HG03571 (cell line): Measurements from ENCODE around the gene ATP1B3.
"Not testable (repeated sequence)": the region's sequence is repeated elsewhere in the genome, so short reads cannot be mapped to it uniquely, and the experiment has no call there.

Source experiments
- ATAC-seq: cut with Tn5 transposase; IDR thresholded peaks from one replicate; pipeline ENCODE4 v1.9.1; 2021; ENCODE audit not compliant: unreplicated experiment

The ATP1B3 gene

DNA sequence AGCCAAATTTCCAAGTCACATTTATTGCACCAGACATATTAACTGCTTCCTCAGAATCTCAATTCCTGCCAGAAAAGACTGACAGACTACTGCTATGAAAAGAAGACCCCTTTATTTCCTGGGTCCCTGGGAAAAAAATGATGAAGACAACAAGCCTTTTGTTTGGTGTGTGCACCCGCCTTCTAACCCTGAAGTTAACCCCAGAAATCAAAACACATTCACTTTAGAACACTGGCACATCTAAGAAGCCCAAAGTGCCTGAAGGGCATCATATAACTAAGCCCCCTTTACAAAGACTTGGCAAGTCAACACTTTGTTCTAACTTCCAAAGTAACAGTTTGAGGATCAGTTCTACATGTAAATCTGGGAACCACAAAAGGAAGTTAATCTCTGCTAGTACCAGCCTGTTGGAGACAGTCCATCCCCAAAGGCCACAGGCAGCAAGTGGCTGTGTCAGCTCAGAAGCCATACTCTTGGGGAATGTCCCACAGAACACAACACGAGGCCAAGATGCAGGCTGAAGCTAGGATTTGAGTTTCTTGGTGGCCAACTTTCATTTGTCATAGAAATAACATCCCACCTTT, 16.3 kb upstream of the ATP1B3 start:
- ATAC-seq: no peak

DNA sequence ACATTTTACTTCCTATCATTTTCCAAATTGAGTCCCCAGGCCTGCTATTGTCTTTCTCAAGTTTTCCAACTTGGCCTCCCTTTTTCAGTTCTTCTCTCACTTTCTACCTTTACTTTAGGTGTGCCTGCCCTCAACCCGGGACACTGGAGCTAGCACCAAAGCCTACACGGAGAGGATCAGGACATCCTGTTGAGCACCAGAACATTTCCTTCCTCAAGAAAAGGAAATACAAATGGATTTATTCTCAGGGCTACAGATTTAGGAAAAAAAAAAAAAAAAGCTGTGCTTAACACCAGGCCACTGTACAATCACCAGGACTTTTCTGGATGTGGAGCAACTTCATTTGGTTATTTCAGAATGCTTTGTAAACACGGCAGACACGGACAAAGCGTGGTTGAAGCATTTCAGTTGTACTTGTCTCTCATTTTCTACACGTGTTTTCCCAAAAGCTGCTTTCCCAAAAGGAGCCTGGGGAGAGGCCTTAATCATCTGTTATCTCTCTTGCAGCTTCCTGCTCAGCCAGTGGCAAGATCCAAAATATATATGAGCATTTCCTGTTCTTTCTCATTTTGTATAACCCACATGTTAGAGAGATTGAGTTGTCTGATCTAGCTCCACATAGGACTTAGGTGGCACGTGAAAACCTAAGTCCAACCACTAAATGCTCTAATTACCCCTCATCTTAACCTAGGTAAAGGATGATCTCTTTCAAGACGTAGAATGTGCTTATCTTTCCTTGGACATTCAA, 15.5 kb upstream of the ATP1B3 start:
- ATAC-seq: no peak

DNA sequence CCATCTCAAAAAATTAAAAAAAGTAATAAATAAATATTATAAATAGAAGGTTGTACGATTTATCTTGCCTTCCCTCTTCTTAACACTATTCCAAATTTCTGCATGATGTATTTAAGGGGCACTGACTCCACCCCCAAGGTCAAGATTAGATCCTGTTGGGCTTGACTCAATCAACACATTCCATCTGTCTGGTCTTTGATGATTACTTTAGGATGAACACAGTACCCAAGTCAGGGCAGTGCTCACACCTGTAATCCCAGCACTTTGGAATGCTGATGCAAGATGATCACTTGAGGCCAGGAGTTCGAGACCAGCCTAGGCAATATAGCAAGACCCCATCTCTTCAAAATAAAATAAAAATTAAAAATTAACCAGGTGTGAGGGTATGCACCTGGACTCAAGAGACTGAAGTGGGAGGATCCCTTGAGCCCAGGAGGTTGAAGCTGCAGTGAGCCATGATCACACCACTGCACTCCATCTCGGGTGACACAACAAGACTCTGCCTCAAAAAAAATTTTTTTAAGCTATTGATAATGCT, 14.1 kb upstream of the ATP1B3 start:
- ATAC-seq: no peak

DNA sequence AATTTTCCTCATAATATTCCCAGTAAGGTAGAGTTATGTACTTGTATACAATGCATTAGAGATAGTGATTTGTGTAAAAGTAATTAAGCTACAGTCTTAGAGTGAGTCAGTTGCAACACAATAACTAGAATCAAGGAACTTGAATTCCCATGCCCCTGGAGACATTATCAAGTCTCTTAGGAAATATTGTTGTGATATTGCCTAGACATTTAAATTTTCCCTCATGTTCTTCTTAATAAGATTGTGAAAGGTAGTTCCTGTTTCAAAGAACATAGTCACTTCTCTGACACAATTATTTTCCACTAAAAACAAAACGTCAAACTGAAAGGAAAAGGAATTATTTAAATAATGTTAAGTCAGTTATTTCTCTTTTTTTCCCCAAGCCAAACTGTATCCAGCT, 13.0 kb upstream of the ATP1B3 start:
- no peak for ATAC-seq

GRCh38 chr3:141864281-141864970, 12.0 kb upstream of the ATP1B3 start:
- no peak for ATAC-seq

DNA sequence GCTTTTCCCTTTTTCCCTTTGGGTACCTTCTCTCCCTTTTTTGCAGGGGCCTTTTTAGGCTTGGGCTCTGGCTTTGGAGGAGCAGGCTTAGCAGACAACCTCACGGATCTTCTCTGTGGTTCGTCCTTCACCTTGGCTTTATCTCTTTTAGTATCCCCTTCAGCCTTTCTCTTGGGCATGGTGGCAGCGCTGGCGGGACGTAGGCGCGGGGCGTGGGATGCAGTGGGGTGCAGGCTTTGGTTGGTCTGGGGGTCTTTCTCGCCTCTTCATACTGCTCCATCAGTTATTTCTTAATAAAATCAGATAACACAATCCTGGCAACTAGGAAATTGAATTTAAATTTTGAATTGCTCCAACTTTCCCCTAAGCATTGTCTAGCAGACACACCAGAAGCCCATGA, 11.3 kb upstream of the ATP1B3 start:
- no peak for ATAC-seq

DNA sequence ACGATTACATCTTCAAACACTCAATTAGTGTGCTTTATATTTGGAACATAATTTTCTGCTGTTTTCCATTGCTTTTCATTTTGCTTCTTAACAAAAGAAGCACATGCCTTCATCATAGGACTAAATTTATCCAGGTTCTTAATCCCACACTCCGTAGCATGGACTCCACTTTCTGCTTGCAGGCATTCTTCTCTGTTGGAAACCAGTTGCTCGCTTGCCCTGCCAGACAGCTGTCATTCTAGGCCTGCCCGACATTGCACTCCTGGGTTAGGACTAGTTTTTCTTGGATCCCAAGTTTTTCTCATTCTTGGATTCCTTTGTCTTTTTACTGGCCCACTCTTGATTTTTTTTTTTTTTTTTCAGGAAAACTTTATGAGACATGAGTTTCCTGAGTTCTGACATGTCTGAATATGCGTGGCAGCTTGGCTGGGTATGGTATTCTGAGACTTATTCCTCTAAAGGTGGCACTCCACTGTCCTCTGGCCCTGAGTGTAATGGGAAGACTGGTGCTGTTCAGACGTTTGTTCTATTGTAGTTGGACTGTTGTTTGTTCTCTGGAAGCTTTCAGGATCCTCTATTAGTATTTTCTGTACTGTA, 6.3 kb upstream of the ATP1B3 start:
- ATAC-seq: no peak

DNA sequence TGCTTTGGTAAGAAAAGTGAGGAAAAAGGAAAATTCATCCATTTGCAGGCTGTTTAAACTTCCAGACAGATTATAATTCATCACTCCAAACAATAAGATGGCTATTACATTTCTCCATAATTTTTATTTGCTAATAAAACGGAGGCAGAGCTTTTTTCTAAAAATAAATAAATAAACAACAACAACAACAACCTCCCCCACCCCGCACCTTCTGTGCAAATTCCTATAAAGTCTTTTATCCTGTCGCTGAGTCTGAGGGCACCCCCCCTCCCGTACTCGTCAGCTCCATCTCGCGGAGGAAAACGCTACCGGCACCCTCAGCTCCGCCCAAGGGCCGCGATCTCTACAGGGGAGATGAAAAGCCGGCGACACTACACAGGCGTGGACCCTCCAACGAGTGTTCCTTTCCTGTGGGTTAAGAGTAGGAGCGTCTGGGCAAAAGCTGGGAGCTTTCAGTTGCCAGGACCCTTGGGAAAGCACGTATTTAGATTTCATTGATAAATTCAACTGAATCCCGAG, 1.0 kb upstream of the ATP1B3 start:
- peak; percentile 41 for ATAC-seq

DNA sequence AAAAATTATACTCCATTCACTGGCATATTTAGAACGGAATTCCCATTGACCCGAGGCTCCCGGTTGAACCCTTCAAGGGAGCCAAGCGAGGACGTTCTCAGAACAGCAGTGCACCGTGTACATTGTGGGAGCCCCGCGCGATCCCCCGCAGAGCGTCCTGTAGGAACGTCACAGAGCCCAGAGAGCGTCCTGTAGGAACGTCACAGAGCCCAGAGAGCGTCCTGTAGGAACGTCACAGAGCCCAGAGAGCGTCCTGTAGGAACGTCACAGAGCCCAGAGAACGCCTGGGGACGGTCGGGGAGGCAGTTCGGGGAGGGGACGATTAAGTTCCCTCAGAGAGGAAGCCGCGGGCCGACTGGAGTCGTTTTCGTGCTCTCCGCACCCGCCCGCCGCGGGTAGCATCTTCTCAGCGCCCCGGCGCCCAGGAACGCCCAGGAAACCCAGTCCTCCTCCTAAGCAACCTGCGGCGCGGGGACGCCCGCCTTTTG, 506 bp upstream of the ATP1B3 start:
- peak; percentile 46 for ATAC-seq

GRCh38 chr3:141876891-141877621, 613 bp downstream of the ATP1B3 start:
- peak; percentile 17 for ATAC-seq

DNA sequence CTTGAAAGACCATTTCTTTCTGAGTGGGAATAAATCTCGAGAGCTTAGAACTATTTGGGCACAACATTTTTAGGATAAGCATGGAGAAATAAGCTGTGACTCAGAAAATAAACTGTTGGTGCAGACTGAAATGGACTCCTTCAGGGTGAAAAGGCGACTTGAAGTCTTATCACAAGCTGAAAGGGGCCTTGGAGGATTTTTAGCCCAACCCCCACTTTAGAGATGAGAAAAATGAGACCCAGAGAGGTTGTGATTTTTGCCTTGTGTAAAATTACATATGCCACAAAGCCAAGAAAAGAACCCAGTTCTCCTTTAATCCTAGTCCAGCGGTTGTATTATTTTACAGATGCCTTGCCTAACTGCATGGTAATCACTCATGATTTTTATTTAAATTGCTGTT, 1.5 kb downstream of the ATP1B3 start:
- ATAC-seq: no peak

GRCh38 chr3:141878326-141878725, 1.9 kb downstream of the ATP1B3 start:
- ATAC-seq: no peak

- ATAC-seq: no peak
These were observed 2.4 kb downstream of the ATP1B3 start for GRCh38 chr3:141878817-141879216.

DNA sequence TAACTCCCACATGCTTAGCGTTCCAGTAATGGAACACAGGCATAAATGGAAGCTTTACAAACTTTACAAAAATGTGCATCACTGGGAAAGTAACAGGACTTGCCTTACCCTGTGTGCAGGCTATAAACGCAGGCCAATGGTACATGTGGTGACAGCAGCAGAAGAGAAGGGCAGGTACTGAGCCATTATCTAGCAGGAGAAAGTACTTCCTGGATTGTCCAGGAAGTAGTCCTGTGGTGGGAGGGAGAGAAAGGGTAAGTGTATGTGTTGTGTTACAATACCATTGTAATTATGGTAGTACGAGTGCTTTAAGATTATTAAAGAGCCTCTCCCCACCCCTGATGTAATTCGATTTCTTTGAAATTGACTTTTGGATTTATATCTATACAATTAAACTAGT, 5.3 kb downstream of the ATP1B3 start:
- ATAC-seq: no peak

DNA sequence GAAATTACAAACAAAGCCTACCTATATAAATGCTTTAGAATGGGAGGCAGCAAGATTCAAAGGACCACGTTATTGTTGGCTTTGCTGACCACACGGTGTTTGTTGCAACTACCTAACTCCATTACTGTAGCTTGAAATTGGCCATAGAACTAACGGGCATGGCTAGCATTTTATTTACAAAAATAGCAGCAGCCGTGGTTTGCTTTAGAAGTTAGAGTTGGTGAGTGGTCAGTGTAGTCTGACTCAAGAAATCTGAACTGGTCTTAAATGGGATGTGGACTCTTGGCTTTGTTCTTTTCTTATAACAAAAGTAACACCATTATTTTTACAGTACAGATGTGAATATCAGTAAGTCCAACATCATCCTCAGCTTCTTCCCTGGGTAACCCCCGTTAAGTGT, 10.6 kb downstream of the ATP1B3 start:
- no peak for ATAC-seq

DNA sequence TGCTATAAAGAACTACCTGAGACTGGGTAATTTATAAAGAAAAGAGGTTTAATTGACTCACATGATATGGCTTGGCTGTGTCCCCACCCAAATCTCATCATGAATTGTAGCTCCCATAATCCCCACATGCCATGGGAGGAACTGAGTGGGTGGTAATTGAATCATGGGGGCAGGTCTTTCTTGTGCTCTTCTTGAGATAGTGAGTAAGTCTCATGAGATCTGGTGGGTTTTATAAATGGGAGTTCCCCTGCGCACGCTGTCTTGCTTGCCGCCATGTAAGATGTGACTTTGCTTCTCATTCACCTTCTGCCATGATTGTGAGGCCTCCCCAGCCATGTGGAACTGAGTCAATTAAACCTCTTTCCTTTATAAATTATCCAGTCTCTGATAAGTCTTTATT, 12.1 kb downstream of the ATP1B3 start:
- not testable (repeated sequence) for ATAC-seq

DNA sequence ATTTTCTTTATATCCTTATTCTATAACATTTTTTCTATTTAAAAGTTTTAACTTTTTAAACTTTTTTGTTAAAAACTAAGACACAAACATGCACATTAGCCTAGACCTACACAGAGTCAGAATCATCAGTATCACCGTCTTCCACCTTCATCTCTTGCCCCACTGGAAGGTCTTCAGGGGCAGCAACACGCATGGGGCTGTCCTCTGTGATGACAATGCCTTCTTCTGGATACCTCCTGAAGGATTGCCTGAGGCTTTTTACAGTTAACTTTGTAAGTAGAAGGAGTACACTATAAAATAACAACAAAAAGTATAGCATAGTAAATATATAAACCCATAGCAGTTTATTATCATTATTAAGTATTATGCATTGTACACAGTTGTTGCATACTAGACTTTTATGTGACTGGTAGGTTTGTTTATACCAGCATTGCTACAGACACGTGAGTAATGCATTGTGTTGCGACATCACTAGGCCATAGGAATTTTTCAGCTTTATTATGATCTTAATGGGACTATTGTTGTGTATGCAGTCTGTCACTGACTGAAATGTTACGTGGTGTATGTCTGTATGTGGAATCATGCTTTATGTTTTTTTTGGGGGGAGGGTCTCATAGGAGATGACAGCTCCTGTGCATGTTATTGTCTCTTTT, 18.2 kb downstream of the ATP1B3 start:
- no peak for ATAC-seq

- ATAC-seq: no peak
These were observed 19.3 kb downstream of the ATP1B3 start for GRCh38 chr3:141895731-141896130.

- ATAC-seq: no peak
These were observed 22.5 kb downstream of the ATP1B3 start for GRCh38 chr3:141898908-141899307.

DNA sequence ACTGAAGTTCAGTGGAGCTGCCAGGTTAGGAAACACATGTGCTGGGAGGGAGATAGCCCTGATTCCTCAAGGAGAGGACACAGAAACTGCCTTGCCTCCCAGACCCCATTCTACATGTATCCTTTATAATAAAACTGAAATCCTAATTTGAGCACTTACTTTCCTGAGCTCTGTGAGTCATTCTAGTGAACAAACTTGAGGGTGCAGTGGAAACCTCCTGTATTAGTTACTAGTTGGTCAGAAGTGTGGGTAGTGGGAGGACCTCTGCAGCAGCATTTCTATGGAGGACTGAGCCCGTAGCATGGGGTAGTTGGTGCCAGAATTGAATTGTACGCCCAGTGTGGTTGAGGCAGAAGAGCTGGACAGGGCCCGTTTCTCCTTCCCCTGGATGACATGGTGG, 23.9 kb downstream of the ATP1B3 start:
- ATAC-seq: no peak
